GM18520 (cell line): ENCODE results near the gene ZNF530.

Experiments used
- ATAC-seq: cut with Tn5 transposase; IDR thresholded peaks from one replicate; pipeline ENCODE4 v1.9.1; 2021; ENCODE audit not compliant: unreplicated experiment

The ZNF530 gene

GRCh38 chr19:57613941-57614743, 14.5 kb downstream of the ZNF530 start, which contains the start of gene ZNF134:
ZNF134 (plus strand) TSS chr19:57614242; CDS start chr19:57619469, 5,227 bp downstream.
- peak; percentile 86 for ATAC-seq

GRCh38 chr19:57615346-57615745, 15.7 kb downstream of the ZNF530 start:
- ATAC-seq: no peak

- ATAC-seq: no peak
Observed at GRCh38 chr19:57620673-57621348, 21.1 kb downstream of the ZNF530 start.

- ATAC-seq: no peak
Observed at GRCh38 chr19:57623091-57623490, 23.4 kb downstream of the ZNF530 start.

- ATAC-seq: peak; percentile 95
Observed at GRCh38 chr19:57632987-57633831, 33.5 kb downstream of the ZNF530 start, which contains the start of gene ZNF211. ZNF211 (plus strand) TSS chr19:57633168; CDS start chr19:57633347, 179 bp downstream.

GRCh38 chr19:57633832-57634131, 34.1 kb downstream of the ZNF530 start:
- ATAC-seq: no peak

- ATAC-seq: no peak
Observed at GRCh38 chr19:57637379-57637778, 37.7 kb downstream of the ZNF530 start.

GRCh38 chr19:57641715-57642234, 42.1 kb downstream of the ZNF530 start:
- no peak for ATAC-seq

GRCh38 chr19:57642396-57643046, 42.8 kb downstream of the ZNF530 start:
- no peak for ATAC-seq

GRCh38 chr19:57643734-57644133, 44.0 kb downstream of the ZNF530 start:
- no peak for ATAC-seq

- no peak for ATAC-seq
Observed at GRCh38 chr19:57648331-57649003, 48.8 kb downstream of the ZNF530 start.

- no peak for ATAC-seq
Observed at GRCh38 chr19:57651654-57651996, 51.9 kb downstream of the ZNF530 start.

- no peak for ATAC-seq
Observed at GRCh38 chr19:57653689-57654088, 54.0 kb downstream of the ZNF530 start.

- no peak for ATAC-seq
Observed at GRCh38 chr19:57655443-57655842, 55.8 kb downstream of the ZNF530 start.

- ATAC-seq: no peak
Observed at GRCh38 chr19:57656346-57656745, 56.7 kb downstream of the ZNF530 start.
